GM12878 (cell line): ENCODE measurements around the gene PFKFB2.

ENCODE experiments used
- CEBPB ChIP-seq, 2 experiments: fragments of 150-350 bp in 1 of 2; IDR thresholded peaks; 2 replicates each; pipeline ENCODE4 v1.6.1; 2012 to 2014; ENCODE audit warnings: low read depth in 2 of 2, low read length in 2 of 2, borderline replicate concordance in 1 of 2, inconsistent platforms in 1 of 2
- CTCF ChIP-seq, 3 experiments: IDR thresholded peaks in 2 of 3; conservative IDR thresholded peaks in 1 of 3; 2 replicates each; pipeline ENCODE4 v1.5.1; 2011; ENCODE audit warnings: low read depth in 3 of 3, low read length in 3 of 3, mild to moderate bottlenecking in 3 of 3, control low read depth in 2 of 3, moderate library complexity in 2 of 3, inconsistent platforms in 1 of 3, mixed read lengths in 1 of 3; ENCODE audit not compliant: control insufficient read depth in 2 of 3, insufficient read depth in 1 of 3; ENCODE audit errors: extremely low read depth in 1 of 3
- MTA3 ChIP-seq: IDR thresholded peaks from 2 replicates; pipeline ENCODE4 v1.6.1; 2012; ENCODE audit warnings: low read length, inconsistent platforms, borderline replicate concordance
- RB1 ChIP-seq: fragments of 450-650 bp; formaldehyde crosslinking; IDR thresholded peaks from 2 replicates; pipeline ENCODE4 v1.6.1; 2017; ENCODE audit warnings: mild to moderate bottlenecking, borderline replicate concordance

- TF ChIP-seq CEBPB (IDR thresholded peaks at IDR 0.05; ENCODE audit: borderline replicate concordance in 1 of 2, low read depth in 2 of 2, low read length in 2 of 2), result no peak
- TF ChIP-seq RB1, result no peak
- no peak for TF ChIP-seq MTA3
- no peak for TF ChIP-seq CTCF (IDR thresholded peaks at IDR 0.05 in 2 of 3, conservative IDR thresholded peaks at IDR 0.05 in 1 of 3; ENCODE audit: control insufficient read depth in 2 of 3, extremely low read depth in 1 of 3, insufficient read depth in 1 of 3, low read depth in 3 of 3, low read length in 3 of 3)
Measured at GRCh38 chr1:207048041-207048440, 5.0 kb upstream of the PFKFB2 start.
